Right ventricle myocardium superior (tissue), 1 donor: ENCODE results near the gene TCP11. TPM values are rescaled to one million over a fixed set of nuclear protein-coding genes. Genes with fewer than 3 reads are reported as not detected.
A peak's percentile ranks its signal among the peaks of the same experiment; 100 is the strongest.

ENCODE experiments used
- ATAC-seq: fragments of 200-7000 bp; cut with Tn5 transposase; one replicate; pipeline ENCODE4 v1.9.1; 2020; ENCODE audit warnings: mild to moderate bottlenecking; ENCODE audit not compliant: poor library complexity
- DNase-seq: peaks from one replicate; pipeline ENCODE4 v3.0.0-alpha.2; 2020
- intact Hi-C: fragments of 100-400 bp; cut with DNase I; formaldehyde crosslinking; loops from one replicate; pipeline ENCODE4 v1.11.2; 2022
- total RNA-seq: library from RNA; stranded (reverse); fragmentation: NEBNext Ultra II Directional; extraction: Animal tissue kit (Norgen Biotek cat#: 25700); gene quantifications from one replicate; pipeline ENCODE4 v1.2.1, GENCODE V29; 2021
- donor health status: DM: no; HTN: yes; CAD: no; lungs with severe emphysema.

The TCP11 gene
- total RNA-seq, 1 donor from 2014 or later: not detected

DNA sequence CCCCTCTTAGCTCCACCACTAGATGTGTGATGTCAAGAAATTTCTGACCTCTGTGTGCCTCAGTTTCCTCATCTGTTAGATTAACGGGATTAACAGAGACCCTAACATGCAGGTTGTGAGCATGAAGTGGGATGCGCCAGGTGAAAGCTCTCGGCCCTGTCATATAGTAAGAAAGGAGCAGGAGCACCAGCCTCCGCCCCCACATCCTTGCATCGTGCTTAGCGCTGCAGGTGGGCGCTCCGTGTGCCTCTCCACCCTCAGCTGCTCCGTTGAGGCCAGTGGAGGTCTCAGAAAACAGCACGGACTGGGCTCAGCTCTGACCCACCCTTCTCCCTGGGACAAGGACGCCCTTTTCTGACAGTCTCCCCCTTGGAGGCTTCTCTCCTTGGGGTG lies 63.4 kb downstream of the TCP11 start:
- intact Hi-C loops: loop anchor here (10.0 kb wide), 1 partner anchor 73 kb away; no protein-coding TSS in a partner anchor
- DNase-seq: peak; percentile 28

DNA sequence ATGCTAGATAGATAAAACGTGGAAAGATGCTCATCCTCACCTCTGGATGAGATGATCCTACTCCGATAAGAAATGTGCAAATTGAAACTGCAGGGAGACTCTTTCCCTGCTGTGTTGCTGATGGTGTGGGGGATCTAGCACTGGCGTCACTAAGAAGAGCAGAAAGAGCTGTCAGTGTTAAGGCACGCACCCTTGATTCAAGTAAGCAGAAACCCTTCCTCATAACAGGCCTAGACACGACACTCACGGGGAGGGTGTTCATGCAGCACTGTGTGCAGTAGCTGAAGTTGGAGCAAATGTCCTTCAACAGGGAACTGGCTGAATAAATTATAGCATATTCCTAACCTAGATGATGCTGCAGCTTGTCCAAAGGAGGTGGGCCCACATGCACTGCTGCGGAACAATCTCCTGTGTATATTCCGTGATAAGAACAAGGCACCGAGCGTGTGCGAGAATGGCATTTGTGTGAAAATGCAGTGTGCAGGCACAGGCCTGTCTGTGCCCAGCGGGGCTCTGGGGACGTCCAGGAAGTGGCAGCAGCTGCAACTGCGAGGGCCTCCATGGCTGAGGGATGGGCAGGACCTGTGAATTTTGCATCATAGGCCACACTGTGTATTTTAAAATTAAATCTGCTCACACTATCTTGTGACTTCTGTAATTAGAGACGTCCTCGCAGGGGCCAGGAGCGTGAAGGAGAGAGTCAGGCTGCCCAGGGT lies 64.0 kb downstream of the TCP11 start:
- ATAC-seq: no peak

More for the DNA sequence above, 63.4 kb downstream of the TCP11 start:
- ATAC-seq: no peak

DNA sequence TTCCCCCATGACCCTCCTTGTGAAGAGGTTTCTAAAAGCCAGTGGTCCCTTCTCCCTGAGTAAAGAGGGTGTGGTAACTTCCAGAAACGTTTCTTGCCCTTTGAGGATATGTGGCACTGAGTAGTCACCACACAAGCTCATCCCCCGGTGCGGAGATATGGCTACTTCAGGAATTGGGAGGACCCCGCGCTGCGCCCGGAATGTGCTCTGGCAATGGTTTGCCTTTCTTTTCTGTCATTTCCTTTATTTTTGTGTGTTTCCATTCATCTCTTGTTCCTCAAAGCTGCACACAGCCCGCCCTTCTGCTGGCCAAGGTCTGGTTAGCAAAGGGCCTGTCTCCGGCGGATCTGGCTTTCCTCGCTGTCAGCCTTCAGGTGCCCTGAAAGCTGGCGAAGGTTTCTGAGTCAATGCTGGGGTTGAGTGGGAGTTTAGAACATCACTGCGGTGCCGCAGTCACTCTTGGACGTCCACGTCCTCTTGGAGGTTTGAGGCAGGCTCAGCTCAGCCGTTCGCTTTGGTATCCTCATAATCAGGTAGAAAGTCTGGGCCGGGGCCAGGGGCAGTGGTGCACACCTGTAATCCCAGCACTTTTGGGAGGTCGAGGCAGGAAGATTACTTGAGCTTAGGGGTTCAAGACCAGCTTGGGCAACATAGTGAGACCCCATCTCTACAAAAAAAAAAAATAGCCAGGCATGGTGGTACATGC lies 67.2 kb downstream of the TCP11 start:
- no peak for ATAC-seq
- intact Hi-C loops: loop anchor here (10.0 kb wide), 1 partner anchor 69 kb away; no protein-coding TSS in a partner anchor
- DNase-seq: peak; percentile 22

More for the DNA sequence above, 64.0 kb downstream of the TCP11 start:
- DNase-seq: peak; percentile 20
- intact Hi-C loops: loop anchor here (10.0 kb wide), 1 partner anchor 72 kb away; no protein-coding TSS in a partner anchor

DNA sequence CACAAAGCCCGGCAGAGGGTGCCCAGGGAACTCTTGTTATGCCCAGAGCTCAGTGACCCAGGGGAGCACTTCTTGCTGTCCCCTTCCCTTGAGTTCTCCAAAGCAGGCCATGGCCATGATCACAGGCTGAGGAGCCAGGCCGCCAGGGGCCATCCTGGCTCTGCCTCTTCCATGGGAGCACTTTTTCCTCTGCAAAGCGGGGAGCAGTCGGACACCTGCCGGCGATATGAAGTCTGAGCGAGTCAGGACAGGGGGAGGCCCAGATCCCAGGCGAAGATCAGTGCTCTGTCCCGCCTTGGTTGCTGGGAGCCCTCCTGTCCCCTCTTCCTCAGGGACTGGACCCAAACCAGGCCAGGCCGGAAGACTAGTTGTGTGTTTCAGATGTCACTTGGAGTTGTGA lies 67.9 kb downstream of the TCP11 start:
- DNase-seq: peak; percentile 26
- intact Hi-C loops: loop anchor here (10.0 kb wide), 1 partner anchor 68 kb away; no protein-coding TSS in a partner anchor
- ATAC-seq: no peak

DNA sequence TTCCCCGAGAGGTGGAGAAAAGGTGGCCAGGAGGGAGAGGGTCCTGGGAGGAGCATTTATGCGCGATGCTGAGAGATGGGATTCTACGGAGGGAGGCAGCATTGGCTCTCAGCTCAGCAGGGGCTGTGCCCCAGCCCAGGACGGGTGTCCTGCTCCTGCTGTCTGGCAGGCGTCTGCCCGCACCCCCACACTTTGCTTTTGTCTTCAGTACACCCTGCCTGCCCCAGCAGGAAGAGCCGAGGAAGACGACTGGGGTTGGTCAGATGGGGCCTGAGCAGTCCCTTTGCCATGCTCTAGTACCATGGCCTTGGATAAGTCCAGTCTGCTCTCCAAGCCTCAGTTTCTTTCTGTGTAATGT lies 68.5 kb downstream of the TCP11 start:
- ATAC-seq (no peak), DNase-seq (peak; percentile 18)
- intact Hi-C loops: loop anchor here (10.0 kb wide), 1 partner anchor 68 kb away; no protein-coding TSS in a partner anchor

DNA sequence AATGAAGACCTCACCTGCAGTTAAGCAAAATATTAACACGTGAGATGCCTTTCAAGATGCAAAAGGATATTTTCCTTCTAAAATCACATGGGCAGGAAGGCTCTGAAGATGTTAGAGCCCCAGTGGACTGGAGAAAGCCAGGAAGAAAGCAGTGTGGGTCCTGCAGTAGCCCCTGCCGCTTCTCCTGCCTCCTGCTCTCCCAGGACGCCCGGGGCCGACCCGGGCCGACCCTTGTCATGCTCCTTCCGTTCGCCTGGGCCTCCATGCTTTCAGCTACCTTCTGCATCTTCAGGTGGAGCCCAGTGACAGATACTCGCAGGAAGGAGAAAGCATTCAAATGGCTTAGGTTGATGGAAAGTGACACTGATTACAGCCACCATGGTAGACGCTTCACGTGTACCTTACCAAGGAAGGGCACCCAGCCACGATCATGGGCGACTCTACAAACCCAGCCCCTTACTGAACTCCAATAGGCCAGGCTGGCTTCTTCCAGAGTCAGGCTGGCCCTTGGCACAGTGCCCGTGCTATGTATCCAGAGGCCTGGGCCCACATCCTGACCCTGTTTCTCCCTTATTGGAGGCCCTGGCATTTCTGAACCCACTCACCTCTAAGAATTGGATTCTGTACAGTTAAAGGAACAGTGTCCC lies 69.0 kb downstream of the TCP11 start:
- peak; percentile 54 for DNase-seq
- intact Hi-C loops: loop anchor here (10.0 kb wide), 1 partner anchor 67 kb away; no protein-coding TSS in a partner anchor

DNA sequence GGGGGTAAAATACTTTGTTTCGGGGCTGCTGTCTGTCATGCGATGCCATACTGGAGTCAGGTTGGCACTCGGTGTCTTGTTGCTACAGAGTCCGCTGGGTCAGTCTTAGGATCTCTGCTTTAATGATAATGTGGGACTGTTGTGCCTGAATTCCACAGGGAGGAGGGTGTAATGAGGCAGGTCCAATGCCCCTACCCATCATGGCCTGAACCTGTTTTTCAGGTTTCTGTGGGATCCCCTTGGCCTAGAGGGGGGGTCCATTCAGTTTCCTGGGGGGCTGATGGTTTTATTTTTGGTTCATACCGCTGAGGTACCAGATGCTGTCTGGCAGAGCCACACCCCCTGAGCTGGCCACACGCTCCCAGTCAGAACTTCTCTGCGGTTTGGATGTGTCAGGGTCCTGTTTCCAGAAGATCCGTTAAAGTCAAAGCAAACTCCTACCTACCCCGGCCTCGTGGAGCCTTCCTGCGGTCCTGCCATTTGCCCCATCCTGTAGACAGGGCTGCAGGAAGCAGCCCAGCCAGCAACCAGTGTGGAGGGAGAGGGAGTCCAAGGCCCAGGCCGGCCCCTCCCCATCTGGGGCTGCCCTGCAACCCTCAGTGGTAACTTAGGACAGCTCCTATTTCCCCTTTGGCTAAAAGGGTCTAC lies 69.7 kb downstream of the TCP11 start:
- DNase-seq (no peak), ATAC-seq (no peak)
- intact Hi-C loops: loop anchor here (10.0 kb wide), 1 partner anchor 67 kb away; no protein-coding TSS in a partner anchor

More for the DNA sequence above, 69.0 kb downstream of the TCP11 start:
- ATAC-seq: no peak

DNA sequence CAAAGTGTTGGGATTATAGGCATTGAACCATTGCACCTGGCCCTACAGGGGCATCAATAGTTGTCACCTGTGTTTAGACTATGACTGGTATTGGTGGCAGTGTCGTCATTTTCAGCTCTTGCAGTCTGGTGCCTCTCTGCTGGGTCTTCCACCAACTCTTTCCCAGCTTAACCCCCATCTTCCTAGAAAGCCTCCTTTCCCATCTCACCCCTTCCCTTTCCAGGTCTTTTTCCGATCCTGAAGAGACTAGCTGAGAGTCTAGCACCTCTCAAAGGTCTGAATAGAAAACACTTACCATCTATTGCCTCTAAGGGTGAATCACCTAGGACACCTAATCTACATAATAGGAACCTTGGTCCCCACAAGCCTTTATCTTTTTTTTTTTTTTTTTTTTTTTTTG lies 71.0 kb downstream of the TCP11 start:
- no peak for DNase-seq
- ATAC-seq: no peak
- intact Hi-C loops: loop anchor here (10.0 kb wide), 1 partner anchor 65 kb away; no protein-coding TSS in a partner anchor

DNA sequence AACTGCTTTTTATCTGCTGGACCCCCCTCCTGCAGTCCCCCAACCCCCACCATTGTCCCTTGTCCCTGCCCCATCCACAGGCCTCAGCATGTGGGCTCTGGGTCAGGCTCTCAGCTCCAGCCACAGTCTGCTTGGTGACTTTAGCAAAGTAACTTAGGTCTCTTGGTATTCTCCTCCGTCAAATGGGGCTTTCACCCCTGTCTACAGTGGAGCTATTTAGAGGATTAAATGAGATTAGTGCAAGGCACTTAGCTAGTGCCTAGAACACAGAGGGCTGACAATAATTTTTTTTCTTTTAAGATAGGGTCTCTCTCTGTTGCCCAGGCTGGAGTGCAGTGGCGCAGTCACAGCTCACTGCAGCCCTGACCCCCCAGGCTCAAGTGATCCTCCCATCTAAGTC lies 71.9 kb downstream of the TCP11 start:
- DNase-seq (no peak), ATAC-seq (no peak)
- intact Hi-C loops: no loop called here

DNA sequence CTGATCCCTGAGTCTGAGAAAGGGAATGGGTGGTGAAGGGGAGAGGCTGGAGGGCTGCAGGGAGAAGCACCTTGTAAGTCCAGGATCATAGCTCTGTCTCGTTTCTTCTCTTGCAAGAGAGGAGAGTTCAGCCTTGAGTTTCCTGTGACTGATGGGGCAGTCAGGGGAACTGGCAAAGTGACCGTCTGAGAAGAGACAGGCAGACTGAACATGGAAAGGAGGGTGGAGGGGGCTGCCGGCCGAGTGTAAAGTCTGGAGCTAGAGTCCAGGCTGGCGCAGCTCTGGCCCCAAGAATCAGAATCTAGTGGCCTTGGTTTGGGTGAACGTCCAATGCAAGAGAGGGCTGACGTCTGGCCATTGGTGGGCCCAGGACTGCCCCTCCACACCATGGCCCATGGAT lies 72.5 kb downstream of the TCP11 start:
- intact Hi-C loops: no loop called here
- ATAC-seq (no peak), DNase-seq (peak; percentile 10)

DNA sequence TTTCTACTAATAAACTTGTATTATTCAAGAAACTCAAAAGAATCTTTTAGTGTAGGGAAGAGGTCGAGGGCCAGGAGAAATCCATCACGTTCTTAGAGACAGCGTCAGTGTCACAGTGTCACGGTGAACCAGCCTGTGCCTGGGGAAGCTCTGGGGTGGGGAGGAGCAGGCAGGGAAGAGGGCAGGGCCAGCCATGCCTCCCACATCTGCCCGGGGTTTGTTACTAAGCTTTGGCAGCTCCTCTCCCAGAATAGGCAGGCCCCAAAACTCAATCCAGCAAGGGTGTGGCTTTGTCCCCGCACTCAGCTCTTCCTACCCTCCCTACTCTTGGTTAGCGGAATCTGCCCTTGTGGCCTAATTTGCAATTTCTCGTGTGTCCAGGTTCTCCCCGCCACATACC lies 72.9 kb downstream of the TCP11 start:
- peak; percentile 49 for DNase-seq
- intact Hi-C loops: no loop called here
- no peak for ATAC-seq

Other genes with a start within 250 kb of the TCP11 start
- gene SCUBE3, start 72.6 kb upstream of the TCP11 start, total RNA-seq: 9.7 TPM
- 35.3 TPM for gene ZNF76, start 118.4 kb upstream of the TCP11 start, total RNA-seq
- 0.97 TPM for gene DEF6, start 156.5 kb upstream of the TCP11 start, total RNA-seq
- 12.8 TPM for gene PPARD, start 201.2 kb upstream of the TCP11 start, total RNA-seq